Uterus (tissue), 4 donors: ENCODE data around the gene CBR1. TPM values are rescaled to one million over a fixed set of nuclear protein-coding genes. Genes with fewer than 3 reads are reported as not detected.

Experiments used
- DNase-seq, 2 donors: peaks; one replicate each; pipeline ENCODE4 v3.0.0-alpha.2; 2019 to 2020
- H3K27ac ChIP-seq, 2 donors: fragments of 200-600 bp; sonication (generic); 1 replicate in 1 of 2; 2 replicates in 1 of 2; pipeline ENCODE4 v1.5.1; 2016 to 2018
- H3K27me3 ChIP-seq, 2 donors: fragments of 200-600 bp; sonication (generic); one replicate each; pipeline ENCODE4 v1.5.1; 2018 to 2019; ENCODE audit warnings: control low read depth in 1 of 2
- H3K36me3 ChIP-seq, 2 donors: fragments of 200-600 bp; sonication (generic); one replicate each; pipeline ENCODE4 v1.5.1; 2019; ENCODE audit warnings: control low read depth in 1 of 2
- H3K4me1 ChIP-seq, 2 donors: fragments of 200-600 bp; sonication (generic); one replicate each; pipeline ENCODE4 v1.5.1; 2018 to 2019; ENCODE audit warnings: control low read depth in 1 of 2
- H3K4me3 ChIP-seq, 2 donors: fragments of 200-600 bp; sonication (generic); 1 replicate in 1 of 2; 2 replicates in 1 of 2; pipeline ENCODE4 v1.5.1; 2018 to 2019; ENCODE audit warnings: mild to moderate bottlenecking in 1 of 2
- H3K9me3 ChIP-seq, 2 donors: fragments of 200-600 bp; sonication (generic); one replicate each; pipeline ENCODE4 v1.5.1; 2019; ENCODE audit warnings: control low read depth in 1 of 2
- POLR2A ChIP-seq, 2 donors: fragments of 450-650 bp; IDR thresholded peaks; one replicate each; pipeline ENCODE4 v1.6.1; 2016; ENCODE audit warnings: antibody characterized with exemption in 2 of 2, mild to moderate bottlenecking in 1 of 2, moderate library complexity in 1 of 2
- intact Hi-C: fragments of 100-400 bp; cut with DNase I; formaldehyde crosslinking; loops from one replicate; pipeline ENCODE4 v1.15.1; 2023; ENCODE audit warnings: low total_unique reads
- total RNA-seq, 4 donors: library from RNA; depleted of rRNA in 3 of 4; stranded (reverse); fragments of >200 nt in 3 of 4; gene quantifications; one replicate each; pipeline versions ENCODE4 v1.1.0 to v1.2.4, GENCODE V29; 2014 to 2023
- TF ChIP-seq, protein P1 (sequence below), 4 experiments: fragments of 200-600 bp in 2 of 4; fragments of 450-650 bp in 2 of 4; sonication (generic) in 2 of 4; IDR thresholded peaks; one replicate each; pipeline ENCODE4 v1.5.1; 2016 to 2019; ENCODE audit warnings: antibody characterized with exemption in 4 of 4, mild to moderate bottlenecking in 2 of 4, moderate library complexity in 1 of 4
- donor health status: DM: yes; HTN: yes; CAD: no.

CBR1 gene
- total RNA-seq, 4 donors from 2014 or later: 35.7 to 152 (median 57.9) TPM

GRCh38 chr21:36075171-36075570 is 5.3 kb downstream of the CBR1 start:
- no peak for DNase-seq
- TF ChIP-seq POLR2A (IDR thresholded peaks at IDR 0.05): no peak
- TF ChIP-seq, protein P1, sequence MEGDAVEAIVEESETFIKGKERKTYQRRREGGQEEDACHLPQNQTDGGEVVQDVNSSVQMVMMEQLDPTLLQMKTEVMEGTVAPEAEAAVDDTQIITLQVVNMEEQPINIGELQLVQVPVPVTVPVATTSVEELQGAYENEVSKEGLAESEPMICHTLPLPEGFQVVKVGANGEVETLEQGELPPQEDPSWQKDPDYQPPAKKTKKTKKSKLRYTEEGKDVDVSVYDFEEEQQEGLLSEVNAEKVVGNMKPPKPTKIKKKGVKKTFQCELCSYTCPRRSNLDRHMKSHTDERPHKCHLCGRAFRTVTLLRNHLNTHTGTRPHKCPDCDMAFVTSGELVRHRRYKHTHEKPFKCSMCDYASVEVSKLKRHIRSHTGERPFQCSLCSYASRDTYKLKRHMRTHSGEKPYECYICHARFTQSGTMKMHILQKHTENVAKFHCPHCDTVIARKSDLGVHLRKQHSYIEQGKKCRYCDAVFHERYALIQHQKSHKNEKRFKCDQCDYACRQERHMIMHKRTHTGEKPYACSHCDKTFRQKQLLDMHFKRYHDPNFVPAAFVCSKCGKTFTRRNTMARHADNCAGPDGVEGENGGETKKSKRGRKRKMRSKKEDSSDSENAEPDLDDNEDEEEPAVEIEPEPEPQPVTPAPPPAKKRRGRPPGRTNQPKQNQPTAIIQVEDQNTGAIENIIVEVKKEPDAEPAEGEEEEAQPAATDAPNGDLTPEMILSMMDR (IDR thresholded peaks at IDR 0.05): no peak
- H3K4me1 ChIP-seq: peaks cover 0 to 3% of the 10 kb centered on the region in 2 donors
- no peaks in the 10 kb centered on the region for H3K9me3 ChIP-seq
- no peak overlapping the region for H3K4me3 ChIP-seq
- no peak overlapping the region for H3K27ac ChIP-seq
- H3K36me3 ChIP-seq: no peaks in the 10 kb centered on the region
- no peaks in the 10 kb centered on the region for H3K27me3 ChIP-seq
- intact Hi-C loops: no loop called here

DNA sequence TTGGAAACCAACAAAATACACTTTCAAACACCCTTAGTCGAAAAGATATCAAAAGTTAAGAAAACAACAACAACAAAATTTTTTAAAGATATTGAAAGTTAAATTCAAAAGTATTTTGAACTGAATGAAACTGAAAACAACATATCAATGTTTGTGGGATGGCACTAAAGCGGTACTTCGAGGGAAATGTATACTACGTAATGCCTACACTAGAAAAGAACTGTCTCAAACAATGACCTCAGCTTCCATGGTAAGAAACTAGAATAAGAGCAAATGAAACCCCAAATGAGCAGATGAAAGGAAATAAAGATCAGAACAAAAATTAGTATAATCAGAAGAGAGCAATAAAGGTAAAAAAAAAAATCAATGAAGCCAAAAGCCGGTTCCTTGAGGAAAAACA is 6.1 kb downstream of the CBR1 start:
- Histone ChIP-seq H3K4me1 (peaks cover 0 to 2% of the 10 kb centered on the region in 2 donors), H3K36me3 (no peaks in the 10 kb centered on the region), H3K27me3 (no peaks in the 10 kb centered on the region), H3K4me3 (no peak overlapping the region), H3K9me3 (no peaks in the 10 kb centered on the region), H3K27ac (no peak overlapping the region)
- TF ChIP-seq, protein P1 (IDR thresholded peaks at IDR 0.05): no peak
- no peak for TF ChIP-seq POLR2A (IDR thresholded peaks at IDR 0.05)
- DNase-seq: no peak
- intact Hi-C loops: no loop called here

DNA sequence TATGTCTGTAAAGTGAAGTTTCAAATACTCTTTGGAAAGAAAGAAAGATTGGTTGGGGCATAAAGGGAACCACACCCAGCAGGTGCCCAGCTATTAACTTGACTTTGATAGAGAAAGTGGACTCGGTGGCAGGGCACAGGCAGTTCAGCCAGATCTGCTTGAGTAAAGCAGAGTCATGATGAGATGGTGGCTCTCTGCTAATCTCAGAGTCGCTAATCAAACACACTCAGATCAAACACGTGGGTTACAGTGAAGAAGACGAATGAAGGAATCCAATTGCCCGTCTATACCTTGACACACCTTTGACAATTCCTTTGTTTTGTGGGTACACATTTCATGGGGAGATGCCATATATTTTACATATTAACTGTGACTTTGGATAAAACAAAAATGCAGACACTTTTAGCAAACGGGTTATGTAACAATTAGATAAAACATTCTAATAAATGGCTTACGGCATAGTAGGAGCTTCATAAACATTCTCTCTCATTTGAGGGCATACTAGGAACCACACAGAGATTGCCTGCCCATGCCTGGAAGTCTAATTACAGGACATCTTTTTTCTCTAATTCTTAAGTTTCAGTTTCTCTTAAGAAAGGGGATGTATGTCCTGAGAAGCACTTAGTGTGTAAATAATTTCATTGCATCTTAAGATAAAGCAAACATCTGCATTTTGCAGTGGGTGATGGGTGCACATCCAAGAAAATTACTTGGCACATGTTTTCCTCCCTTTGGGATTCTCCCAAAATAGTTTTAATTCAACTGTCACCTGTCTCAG is 7.2 kb downstream of the CBR1 start:
- no peak for DNase-seq
- Histone ChIP-seq H3K9me3 (no peaks in the 10 kb centered on the region), H3K36me3 (no peaks in the 10 kb centered on the region), H3K27ac (no peak overlapping the region), H3K4me3 (no peak overlapping the region), H3K4me1 (no peaks in the 10 kb centered on the region), H3K27me3 (no peaks in the 10 kb centered on the region)
- TF ChIP-seq, protein P1 (IDR thresholded peaks at IDR 0.05): no peak
- TF ChIP-seq POLR2A (IDR thresholded peaks at IDR 0.05): no peak
- intact Hi-C loops: no loop called here

DNA sequence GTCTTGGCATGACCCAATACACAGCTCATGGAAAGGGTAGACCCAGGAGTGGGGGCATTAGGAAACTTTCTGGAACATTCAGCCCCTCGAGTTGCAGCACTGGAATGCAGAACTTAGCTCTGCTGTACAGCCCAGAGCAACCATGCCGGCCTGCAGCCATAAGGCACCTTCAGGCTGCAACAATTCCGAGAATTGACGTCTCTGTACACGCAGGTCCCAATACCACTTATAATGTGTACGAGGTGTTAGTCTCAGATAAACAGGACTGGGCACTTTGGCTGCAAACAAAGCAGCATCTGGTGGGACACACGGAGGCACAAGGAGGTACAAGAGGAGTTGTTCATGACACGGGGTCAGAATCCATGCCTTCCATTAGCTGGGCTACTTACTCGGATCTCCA is 7.9 kb downstream of the CBR1 start:
- TF ChIP-seq, protein P1 (IDR thresholded peaks at IDR 0.05): no peak
- TF ChIP-seq POLR2A (IDR thresholded peaks at IDR 0.05): no peak
- H3K36me3 ChIP-seq: no peaks in the 10 kb centered on the region
- no peak overlapping the region for H3K27ac ChIP-seq
- no peaks in the 10 kb centered on the region for H3K9me3 ChIP-seq
- H3K4me1 ChIP-seq: no peaks in the 10 kb centered on the region
- H3K27me3 ChIP-seq: no peaks in the 10 kb centered on the region
- H3K4me3 ChIP-seq: no peak overlapping the region
- DNase-seq: no peak
- intact Hi-C loops: no loop called here

- H3K9me3 ChIP-seq: no peaks in the 10 kb centered on the region
- intact Hi-C loops: no loop called here
- no peak overlapping the region for H3K4me3 ChIP-seq
- H3K4me1 ChIP-seq: no peaks in the 10 kb centered on the region
- TF ChIP-seq, protein P1 (IDR thresholded peaks at IDR 0.05): no peak
- TF ChIP-seq POLR2A (IDR thresholded peaks at IDR 0.05): no peak
- H3K36me3 ChIP-seq: no peaks in the 10 kb centered on the region
- DNase-seq: no peak
- no peaks in the 10 kb centered on the region for H3K27me3 ChIP-seq
- no peak overlapping the region for H3K27ac ChIP-seq
Observed at GRCh38 chr21:36079010-36079649, 9.3 kb downstream of the CBR1 start.
